ENCODE results near the gene TMEM120B.

TMEM120B gene

GRCh38 chr12:121723200-121723599 lies 10.6 kb downstream of the TMEM120B start:
- H4K20me1 ChIP-seq (ENCODE audit: insufficient read depth, low read length) = peaks cover 11% of the 10 kb centered on the region; the same call in 1 of the 2 replicates
- no peak overlapping the region for H3K27ac ChIP-seq (ENCODE audit: low read length)
- peaks cover 22% of the 10 kb centered on the region for H3K79me2 ChIP-seq (ENCODE audit: low read length)
- H3K4me1 ChIP-seq (ENCODE audit: low read length) = no peaks in the 10 kb centered on the region
- H3K36me3 ChIP-seq (replicated peaks; ENCODE audit: low read depth, low read length) = peaks cover 4% of the 10 kb centered on the region
- no peaks in the 10 kb centered on the region for H3K27me3 ChIP-seq (ENCODE audit: low read depth, low read length)
- H2AFZ ChIP-seq (ENCODE audit: low read depth, low read length) = no peak overlapping the region
- H3K4me2 ChIP-seq (ENCODE audit: low read length) = no peak overlapping the region
- H3K9me3 ChIP-seq (ENCODE audit: insufficient read depth, low read length) = no peaks in the 10 kb centered on the region
- no peak overlapping the region for H3K9ac ChIP-seq (ENCODE audit: low read length)
- TF ChIP-seq CTCF (IDR thresholded peaks at IDR 0.05; ENCODE audit: low read depth, low read length) = no peak
- no peak for TF ChIP-seq EZH2phosphoT487 (IDR thresholded peaks at IDR 0.05; ENCODE audit: low read depth)
- no peak overlapping the region for H3K4me3 ChIP-seq (ENCODE audit: low read length)

GRCh38 chr12:121724925-121725324 lies 12.4 kb downstream of the TMEM120B start:
- no peak overlapping the region for H3K27ac ChIP-seq (ENCODE audit: low read length)
- no peak overlapping the region for H3K4me2 ChIP-seq (ENCODE audit: low read length)
- TF ChIP-seq EZH2phosphoT487 (IDR thresholded peaks at IDR 0.05; ENCODE audit: low read depth) = no peak
- no peak for TF ChIP-seq CTCF (IDR thresholded peaks at IDR 0.05; ENCODE audit: low read depth, low read length)
- H3K4me1 ChIP-seq (ENCODE audit: low read length) = no peaks in the 10 kb centered on the region
- 0 out of 2 replicates have a peak, but pooled peaks cover 3% of the 10 kb centered on the region for H4K20me1 ChIP-seq (ENCODE audit: insufficient read depth, low read length)
- no peaks in the 10 kb centered on the region for H3K9me3 ChIP-seq (ENCODE audit: insufficient read depth, low read length)
- no peak overlapping the region for H3K4me3 ChIP-seq (ENCODE audit: low read length)
- H3K79me2 ChIP-seq (ENCODE audit: low read length) = peaks cover 14% of the 10 kb centered on the region
- no peaks in the 10 kb centered on the region for H3K27me3 ChIP-seq (ENCODE audit: low read depth, low read length)
- no peak overlapping the region for H3K9ac ChIP-seq (ENCODE audit: low read length)
- H3K36me3 ChIP-seq (replicated peaks; ENCODE audit: low read depth, low read length) = peaks cover 4% of the 10 kb centered on the region
- H2AFZ ChIP-seq (ENCODE audit: low read depth, low read length) = no peak overlapping the region

- Histone ChIP-seq H3K4me2 (ENCODE audit: low read length) (no peak overlapping the region), H3K9ac (ENCODE audit: low read length) (no peak overlapping the region), H2AFZ (ENCODE audit: low read depth, low read length) (no peak overlapping the region), H3K4me3 (ENCODE audit: low read length) (no peak overlapping the region), H4K20me1 (ENCODE audit: insufficient read depth, low read length) (0 out of 2 replicates have a peak, but pooled peaks cover 3% of the 10 kb centered on the region), H3K27me3 (ENCODE audit: low read depth, low read length) (no peaks in the 10 kb centered on the region), H3K27ac (ENCODE audit: low read length) (no peak overlapping the region), H3K4me1 (ENCODE audit: low read length) (no peaks in the 10 kb centered on the region), H3K36me3 (replicated peaks; ENCODE audit: low read depth, low read length) (peaks cover 4% of the 10 kb centered on the region), H3K9me3 (ENCODE audit: insufficient read depth, low read length) (no peaks in the 10 kb centered on the region), H3K79me2 (ENCODE audit: low read length) (peaks cover 14% of the 10 kb centered on the region)
- no peak for TF ChIP-seq CTCF (IDR thresholded peaks at IDR 0.05; ENCODE audit: low read depth, low read length)
Measured at GRCh38 chr12:121725423-121725822, 12.9 kb downstream of the TMEM120B start.

DNA sequence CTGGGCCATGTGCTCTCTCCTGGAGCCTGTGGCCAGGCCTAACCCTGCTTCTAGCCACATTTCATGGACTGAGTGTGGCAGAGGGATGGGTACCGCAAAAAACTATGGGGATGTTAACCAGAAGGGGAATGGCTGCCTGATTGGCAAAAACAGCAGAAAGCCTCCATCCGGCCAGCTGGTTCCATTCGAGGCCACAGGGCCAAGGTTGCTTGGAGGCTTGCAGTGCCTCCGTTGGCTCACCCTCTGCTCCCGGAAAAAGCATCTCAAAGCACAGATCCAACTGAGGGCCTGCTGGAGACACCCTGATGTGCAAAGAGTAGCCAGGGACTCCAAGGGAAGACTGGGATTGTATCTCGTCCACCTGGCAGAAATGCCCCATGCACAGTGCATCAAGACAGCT lies 16.5 kb downstream of the TMEM120B start:
- Histone ChIP-seq H3K9ac (ENCODE audit: low read length) (no peak overlapping the region), H3K36me3 (replicated peaks; ENCODE audit: low read depth, low read length) (peaks cover 7% of the 10 kb centered on the region), H3K4me2 (ENCODE audit: low read length) (no peak overlapping the region), H3K9me3 (ENCODE audit: insufficient read depth, low read length) (no peaks in the 10 kb centered on the region), H3K4me3 (ENCODE audit: low read length) (no peak overlapping the region), H3K27ac (ENCODE audit: low read length) (no peak overlapping the region), H3K79me2 (ENCODE audit: low read length) (peaks cover 8% of the 10 kb centered on the region; the same call in 1 of the 2 replicates), H3K27me3 (ENCODE audit: low read depth, low read length) (no peaks in the 10 kb centered on the region), H3K4me1 (ENCODE audit: low read length) (no peaks in the 10 kb centered on the region), H2AFZ (ENCODE audit: low read depth, low read length) (no peak overlapping the region), H4K20me1 (ENCODE audit: insufficient read depth, low read length) (0 out of 2 replicates have a peak, but pooled peaks cover 3% of the 10 kb centered on the region)
- TF ChIP-seq EZH2phosphoT487 (IDR thresholded peaks at IDR 0.05; ENCODE audit: low read depth) (no peak), CTCF (IDR thresholded peaks at IDR 0.05; ENCODE audit: low read depth, low read length) (no peak)

All from OCI-LY3 (cell line).